Mammary epithelial cell (primary cell): ENCODE results near the gene ROPN1.
"Not testable (repeated sequence)": the region's sequence is repeated elsewhere in the genome, so short reads cannot be mapped to it uniquely, and the experiment has no call there.

Source experiments
- CTCF ChIP-seq, 2 donors: IDR thresholded peaks in 1 of 2; conservative IDR thresholded peaks in 1 of 2; 2 replicates each; pipeline ENCODE4 v1.5.1; 2011 to 2012; ENCODE audit warnings: inconsistent platforms in 2 of 2, low read length in 2 of 2, mild to moderate bottlenecking in 2 of 2, control low read depth in 1 of 2, low read depth in 1 of 2; ENCODE audit not compliant: insufficient read depth in 1 of 2; ENCODE audit errors: extremely low read depth in 1 of 2
- EZH2 ChIP-seq: IDR thresholded peaks from 2 replicates; pipeline ENCODE4 v1.6.1; 2012; ENCODE audit warnings: low read length, inconsistent platforms, borderline replicate concordance

DNA sequence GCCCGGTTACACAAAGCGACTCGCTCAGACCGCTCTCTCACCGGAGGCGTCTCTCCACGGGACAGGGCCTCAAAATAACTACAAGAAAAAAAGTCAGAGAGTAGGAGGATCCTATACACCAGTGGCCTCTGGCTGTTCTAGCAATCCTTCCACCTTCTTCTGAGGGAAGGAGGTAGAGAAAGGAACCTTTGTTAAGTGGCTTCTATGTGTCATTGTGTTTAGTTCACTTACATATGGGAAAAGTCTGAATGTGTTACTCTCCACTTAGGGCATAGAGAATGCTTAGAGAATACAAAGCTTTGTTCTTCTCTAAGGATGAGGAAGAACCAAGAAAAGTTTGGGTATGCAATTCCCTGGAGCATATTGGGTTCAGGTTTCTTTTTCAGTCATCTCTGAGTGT is 15.0 kb downstream of the ROPN1 start:
- TF ChIP-seq CTCF (conservative IDR thresholded peaks at IDR 0.05 in 1 of 2, IDR thresholded peaks at IDR 0.05 in 1 of 2; ENCODE audit: extremely low read depth in 1 of 2, insufficient read depth in 1 of 2, low read depth in 1 of 2, low read length in 2 of 2); EZH2: not testable (repeated sequence)
